ENCODE data around the gene PRKCA.

The PRKCA gene

DNA sequence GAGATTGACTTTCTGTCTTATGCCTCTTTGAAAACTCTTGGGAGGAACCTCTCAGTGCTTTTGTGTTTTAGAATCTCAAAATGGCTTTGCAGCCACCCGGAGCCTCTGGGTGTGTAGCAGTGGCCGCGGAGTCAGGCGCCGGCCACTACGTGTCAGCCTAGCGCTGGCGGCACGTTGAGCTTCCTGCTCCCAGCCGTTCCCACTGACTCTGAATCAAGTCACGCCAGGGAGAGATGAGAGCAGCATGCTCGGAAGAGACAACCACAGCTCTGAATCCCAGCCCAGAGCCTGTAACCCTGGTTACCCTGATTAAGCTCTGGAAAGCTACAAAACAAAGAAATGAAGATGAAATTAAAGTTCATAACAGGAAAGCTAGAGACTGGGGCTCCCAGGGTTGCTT lies 435.1 kb downstream of the PRKCA start:
- DNase-seq (ENCODE audit: low read depth, low spot score), result no peak

DNA sequence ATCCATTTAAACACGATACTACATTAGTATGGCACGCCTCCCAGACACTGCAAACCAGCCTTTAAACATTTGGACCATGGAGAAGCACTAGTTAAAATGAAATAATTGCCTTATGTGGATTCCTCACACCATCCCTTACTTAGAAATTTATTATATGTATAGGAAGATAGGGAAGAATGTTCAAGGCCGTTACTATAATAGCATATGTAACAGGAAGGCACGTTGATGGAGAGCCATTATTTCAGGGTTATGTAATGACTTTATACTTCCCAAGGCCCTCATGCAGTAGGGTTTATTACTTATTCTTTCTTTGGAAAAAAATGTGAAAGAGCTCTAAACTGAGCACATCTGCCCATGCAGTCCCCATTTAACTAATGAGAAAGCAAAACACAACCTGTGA lies 435.9 kb downstream of the PRKCA start:
- DNase-seq (ENCODE audit: low read depth, low spot score), result no peak

DNA sequence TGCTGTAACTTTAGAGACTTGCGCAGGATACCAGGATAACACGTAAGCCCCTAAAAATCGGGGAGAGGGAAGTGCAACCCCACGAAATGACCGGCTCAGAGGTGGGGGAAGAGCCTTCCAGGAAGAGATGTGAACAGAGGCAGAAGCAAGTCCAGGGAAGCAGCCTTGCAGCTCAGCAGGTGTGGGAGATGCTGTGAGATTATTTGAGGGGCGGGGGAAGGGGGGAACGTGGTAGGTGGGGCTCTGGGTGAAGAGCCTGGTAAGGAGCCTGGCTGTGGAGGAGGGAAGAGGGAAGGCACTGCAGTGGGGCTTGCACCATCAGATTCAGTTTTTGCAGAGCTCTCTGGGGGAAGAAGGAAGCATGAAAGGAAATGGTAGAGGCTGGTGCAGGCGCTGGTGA lies 437.1 kb downstream of the PRKCA start:
- no peak for DNase-seq (ENCODE audit: low read depth, low spot score)

DNA sequence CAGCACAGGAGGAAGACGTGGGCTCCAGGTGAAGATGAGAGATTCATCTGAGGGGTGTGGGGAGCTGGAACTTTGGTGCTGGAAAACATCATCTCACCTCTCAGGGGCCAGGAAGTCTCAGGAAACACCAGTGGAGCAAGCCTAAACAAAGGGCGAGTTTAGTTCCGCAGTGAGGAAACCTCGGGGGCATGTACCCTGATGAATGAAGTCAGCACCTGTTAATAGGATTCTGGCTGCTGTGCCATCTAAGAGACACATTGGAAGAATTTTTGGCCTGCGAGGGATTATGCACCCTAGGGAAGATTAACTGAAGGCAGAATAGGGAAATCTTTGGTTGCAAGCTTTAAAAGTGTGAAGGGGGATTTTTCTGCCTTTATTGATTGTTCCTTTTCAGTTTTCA lies 437.8 kb downstream of the PRKCA start:
- DNase-seq (ENCODE audit: low read depth, low spot score), result no peak

DNA sequence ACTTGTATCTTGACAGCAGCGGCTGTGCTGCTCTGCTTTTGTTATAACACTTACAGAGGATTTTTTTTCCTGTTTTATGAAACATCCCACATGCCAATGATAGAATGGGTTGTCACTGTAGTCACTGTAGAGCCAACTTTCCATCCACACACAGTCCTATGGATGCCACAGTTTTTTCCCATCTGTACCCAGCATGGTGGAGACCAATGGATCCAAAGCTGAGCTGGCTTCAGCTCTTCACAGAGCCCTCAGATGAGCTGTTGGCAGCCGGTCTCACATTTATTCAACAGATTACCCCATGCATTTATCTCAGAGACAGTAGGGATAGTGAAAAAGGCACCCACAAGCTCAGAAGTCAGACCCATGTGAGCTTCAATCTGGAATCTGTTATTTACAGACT lies 441.1 kb downstream of the PRKCA start:
- DNase-seq (ENCODE audit: low read depth, low spot score), result no peak

DNA sequence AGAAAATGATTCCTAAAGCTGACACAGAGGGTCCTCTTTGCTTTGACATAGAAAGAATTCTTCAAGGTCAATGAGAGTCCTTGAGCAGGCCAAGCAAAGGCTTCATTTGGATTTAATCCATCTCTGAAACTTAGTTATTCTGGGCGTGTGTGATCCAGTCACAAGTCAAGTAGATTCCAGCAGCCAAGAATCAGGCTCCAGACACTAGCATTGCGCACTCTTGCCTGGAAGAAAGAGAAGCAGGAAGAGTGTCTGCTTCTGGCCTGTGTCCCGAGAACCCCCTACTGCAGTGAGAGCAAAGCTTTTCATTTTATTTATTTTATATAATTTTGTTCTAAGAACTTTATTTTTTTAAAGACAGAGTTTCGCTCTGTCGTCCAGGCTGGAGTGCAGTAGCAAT lies 444.3 kb downstream of the PRKCA start:
- DNase-seq (ENCODE audit: low read depth, low spot score), result no peak

DNA sequence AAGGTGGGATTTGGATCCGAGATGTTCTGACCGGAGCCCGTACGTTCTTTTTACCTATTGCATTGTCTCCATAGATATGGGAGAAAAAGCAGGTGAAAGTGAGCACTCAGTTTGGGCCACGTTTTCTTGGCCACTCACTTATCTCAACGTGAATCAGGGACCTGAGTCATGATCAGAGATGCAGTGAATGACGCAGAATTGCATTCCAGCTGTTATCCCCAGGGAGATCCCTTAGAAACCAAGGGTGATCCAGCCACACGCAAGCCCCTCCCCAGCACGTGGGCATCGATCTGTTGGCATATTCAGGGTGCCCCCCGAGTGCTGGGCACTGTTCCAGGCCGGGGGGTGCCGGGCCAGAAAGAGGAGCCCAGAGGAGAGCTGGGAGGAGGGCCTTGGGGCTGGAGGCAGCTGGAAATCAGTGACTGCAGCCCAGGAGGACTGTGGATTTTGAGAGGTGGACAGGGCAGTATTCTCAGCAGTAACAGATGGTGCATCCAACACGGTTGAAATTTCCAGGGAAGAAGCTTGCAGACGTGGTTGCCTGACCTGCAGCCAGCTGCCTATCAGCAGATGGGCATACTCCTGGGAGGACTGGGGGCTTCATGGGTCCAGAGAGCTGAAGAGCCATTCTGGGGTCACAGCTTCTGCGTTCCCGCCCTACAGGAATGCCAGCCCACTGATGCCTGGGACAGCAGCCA lies 445.3 kb downstream of the PRKCA start:
- DNase-seq (ENCODE audit: low read depth, low spot score), result peak; percentile 15

DNA sequence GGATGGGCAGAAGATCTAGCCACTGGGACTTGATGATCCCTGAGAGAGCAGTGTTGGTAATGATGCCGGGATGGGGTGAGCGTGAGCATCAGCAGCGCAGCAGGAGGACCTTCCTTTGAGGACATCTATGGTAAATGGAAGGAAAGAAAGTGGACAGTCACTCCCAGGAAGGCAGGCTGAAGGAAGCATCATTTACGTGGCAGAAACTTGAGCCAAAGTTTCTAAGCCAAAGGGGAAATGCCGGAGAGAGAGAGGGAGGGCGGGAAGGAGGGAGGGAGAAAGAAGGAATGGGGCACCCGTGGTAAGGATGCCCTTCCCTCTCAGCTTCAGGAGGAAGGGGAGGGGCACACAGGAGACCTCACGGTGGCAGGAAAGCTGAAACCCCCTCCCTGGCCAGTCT lies 446.2 kb downstream of the PRKCA start:
- DNase-seq (ENCODE audit: low read depth, low spot score), result no peak

DNA sequence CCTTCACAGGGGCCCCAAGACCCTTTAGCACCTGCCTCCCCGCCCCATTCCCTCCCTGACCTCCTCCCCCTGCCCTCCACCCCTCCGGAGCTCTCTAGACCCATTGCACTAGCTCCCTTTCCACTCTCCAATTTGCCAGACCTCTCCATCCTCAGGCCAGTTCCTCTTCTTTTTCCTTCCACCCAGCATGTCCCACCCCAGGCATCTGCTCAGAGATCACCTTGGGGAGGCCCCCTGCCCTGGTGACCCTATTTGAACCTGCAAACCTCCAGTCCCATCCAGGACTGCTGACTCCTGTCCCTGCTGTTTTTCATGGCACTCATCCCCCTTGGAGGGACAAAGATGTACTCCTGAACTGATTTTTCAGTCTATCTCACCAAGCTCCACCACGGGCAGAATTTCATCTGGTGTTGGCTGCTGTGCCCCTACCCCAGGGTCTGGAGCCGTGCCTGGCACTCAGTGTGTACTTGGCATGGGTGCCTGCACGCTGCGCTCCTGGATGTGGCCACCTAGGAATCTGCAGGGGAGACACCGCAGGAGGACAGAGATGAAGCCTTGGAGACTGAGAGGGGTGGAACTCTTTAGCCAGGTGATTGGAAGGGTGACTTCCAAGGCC lies 446.9 kb downstream of the PRKCA start:
- DNase-seq (ENCODE audit: low read depth, low spot score), result no peak

DNA sequence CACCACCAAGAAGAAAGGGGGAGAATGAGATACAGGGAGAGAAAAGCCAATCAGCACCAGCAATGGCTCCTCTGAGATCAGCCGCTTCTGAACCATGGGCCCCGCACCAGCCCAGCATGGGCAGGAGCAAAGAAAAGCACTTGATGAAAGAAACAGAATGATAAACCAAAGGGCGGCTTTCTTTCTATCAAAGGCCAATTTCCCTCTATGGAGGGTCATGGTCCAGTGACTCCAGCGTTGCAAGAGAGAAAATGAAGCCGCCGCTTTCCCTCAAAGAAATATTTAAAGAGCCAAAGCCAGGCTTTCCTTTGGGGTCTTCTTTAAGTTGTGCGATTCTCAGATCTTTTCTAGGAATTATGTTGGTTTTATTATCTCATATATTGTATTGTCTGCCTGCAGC lies 447.7 kb downstream of the PRKCA start:
- no peak for DNase-seq (ENCODE audit: low read depth, low spot score)

DNA sequence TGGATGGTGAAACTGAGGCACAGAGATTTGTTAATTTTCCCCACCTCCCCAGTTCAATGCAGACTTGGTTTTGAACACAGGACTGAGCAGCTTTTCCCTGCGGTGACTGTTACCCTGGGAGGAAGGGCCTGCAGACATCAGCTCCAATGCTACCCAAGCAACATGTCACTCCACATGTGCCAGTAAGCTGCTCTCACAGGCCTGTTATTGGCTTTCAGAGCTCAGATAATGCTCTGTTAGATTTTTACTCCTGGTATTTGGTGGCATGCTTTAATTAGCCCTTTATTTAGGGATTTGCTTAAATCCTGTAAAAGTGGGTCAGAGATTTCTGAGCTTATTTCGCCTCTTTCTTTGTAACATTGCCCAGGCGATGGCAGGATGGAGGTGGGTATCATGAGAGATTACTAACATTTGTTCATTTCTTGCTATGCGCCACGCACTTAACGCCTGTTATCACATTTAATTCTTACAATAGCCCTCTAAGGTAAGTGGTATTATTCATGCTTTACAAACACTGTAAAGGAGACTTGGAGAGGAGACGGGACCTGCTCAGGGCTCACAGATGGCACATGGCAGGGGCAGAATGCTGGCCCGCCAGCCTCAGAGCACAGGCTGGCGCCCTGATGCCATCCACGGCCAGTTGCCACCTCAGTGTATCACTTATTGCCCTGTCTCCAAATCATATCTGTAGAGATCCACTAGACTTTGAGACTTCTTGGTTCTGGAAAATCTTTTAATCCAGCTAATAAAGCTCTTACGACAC lies 448.5 kb downstream of the PRKCA start:
- DNase-seq (ENCODE audit: low read depth, low spot score), result no peak

DNA sequence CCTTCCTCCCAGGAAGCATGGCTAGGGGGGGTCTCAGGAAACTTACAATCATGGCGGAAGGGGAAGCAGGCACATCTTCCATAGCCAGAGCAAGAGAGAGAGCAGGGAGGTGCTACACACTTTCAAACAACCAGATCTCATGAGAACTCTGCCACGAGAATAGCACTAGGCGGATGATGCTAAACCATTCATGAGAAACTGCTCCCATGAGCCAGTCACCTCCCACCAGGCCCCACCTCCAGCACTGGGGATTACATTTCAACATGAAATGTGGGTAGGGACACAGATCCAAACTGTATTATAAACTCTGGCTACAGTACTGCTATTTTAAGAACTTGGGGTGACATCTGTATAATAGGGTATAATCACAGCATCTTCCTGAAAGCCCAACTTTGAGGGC lies 449.4 kb downstream of the PRKCA start:
- DNase-seq (ENCODE audit: low read depth, low spot score), result no peak

DNA sequence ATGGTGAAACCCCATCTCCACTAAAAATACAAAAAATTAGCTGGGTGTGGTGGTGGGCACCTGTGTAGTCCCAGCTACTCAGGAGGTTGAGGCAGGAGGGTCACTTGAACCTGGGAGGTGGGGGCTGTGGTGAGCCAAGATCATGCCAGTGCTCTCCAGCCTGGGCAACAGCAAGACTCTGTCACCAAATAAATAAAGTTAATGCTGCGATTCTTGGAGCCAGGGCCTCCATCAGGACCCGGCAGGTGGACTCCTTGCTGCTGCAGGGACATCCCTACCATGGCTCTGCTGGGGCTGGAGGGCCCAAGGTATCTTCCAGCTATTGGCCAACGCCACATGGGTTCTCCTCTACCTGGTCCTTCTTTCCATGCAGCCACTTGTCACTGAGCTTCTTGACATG lies 450.0 kb downstream of the PRKCA start:
- no peak for DNase-seq (ENCODE audit: low read depth, low spot score)

DNA sequence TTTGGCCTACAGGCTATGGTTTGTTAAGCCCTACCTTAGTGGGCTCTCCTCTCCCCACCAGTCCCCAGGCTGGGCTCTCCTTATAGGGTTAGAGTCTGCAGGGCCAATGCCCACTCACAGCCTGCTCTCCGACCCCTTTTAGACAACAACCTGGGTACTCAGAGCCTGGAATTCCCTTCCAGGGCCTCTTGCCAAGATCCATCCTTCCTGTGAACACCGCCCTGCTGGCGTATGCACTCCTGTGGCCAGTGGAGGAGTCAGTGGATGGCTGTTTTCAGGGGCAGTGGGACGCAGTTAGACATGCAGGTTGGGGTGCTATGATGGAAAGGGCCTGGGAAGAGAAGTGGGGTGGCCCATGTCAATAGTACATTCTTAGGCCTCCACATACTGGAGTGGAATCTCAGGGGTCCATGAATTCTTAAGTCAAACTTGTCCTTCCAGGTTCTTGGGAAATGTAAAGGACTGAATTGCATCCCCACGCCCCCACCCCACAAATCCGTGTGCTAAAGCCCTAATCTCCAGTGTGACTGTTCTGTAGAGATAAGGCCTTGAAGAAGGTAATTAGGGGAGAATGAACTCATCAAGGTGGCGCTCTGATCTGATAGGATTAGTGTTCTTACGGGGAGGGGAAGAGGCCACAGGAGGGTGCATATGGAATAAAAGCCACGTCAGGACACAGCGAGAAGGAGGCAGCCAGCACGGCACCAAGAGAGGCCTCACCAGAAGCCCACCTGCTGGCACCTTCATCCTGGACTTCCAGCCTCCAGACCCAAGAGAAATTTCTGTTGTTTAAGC lies 450.9 kb downstream of the PRKCA start:
- DNase-seq (ENCODE audit: low read depth, low spot score), result no peak

DNA sequence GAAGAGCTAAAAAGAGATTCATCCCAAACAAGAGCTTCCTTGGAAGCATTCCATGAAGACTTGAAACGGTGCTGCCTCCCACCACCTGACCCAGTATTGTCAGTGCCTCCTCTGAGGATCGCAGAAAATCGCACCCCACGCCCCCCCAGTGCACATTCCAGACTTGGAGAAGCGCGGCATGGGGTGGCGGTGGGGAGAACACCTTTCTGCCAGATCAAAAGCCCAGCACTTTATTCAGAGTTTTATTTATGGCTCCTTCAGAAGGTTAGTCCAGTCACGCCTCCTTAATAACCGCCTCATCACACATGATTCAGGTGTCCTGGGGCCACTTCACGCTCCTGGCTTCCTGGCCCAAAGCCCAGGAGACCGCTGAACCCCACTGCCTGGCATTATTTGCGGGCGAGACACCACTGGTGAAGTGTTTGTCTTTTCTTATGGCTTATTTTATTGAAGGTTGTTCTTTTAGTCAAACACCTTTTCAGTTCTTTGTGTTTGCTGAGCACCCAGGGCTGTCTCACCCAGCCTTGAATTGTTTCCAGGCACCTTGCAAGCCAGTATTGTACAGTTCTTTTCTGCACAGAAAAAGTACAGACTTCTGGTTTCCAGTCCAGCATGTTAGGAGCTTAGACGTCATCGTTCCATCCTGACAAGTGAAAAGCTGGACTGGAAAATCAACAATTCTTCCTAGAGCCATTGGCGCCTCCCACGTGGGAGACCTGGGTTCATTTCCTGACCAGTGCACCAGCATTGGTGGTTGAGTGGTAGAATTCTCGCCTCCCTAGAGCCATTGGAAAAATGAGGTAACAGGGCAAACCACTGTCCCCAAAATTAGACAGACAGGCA lies 452.9 kb downstream of the PRKCA start:
- DNase-seq (ENCODE audit: low read depth, low spot score), result no peak

DNA sequence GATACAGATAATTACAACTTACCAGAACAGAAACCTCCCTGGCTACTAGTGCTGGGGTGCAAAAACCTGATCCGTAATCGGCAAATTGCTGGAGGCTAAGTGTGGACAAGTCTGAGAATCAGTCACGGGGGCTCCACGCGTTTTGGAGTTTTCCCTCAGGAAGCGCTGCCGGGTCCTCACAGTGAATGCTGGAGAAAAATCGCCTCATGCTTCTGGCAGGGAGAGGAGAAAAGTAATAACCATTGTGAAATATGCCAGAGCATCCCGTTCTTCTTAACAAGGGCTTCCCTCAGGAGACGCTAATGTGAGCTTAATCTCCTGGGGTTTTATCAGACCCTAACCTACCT lies 453.5 kb downstream of the PRKCA start:
- no peak for DNase-seq (ENCODE audit: low read depth, low spot score)

DNA sequence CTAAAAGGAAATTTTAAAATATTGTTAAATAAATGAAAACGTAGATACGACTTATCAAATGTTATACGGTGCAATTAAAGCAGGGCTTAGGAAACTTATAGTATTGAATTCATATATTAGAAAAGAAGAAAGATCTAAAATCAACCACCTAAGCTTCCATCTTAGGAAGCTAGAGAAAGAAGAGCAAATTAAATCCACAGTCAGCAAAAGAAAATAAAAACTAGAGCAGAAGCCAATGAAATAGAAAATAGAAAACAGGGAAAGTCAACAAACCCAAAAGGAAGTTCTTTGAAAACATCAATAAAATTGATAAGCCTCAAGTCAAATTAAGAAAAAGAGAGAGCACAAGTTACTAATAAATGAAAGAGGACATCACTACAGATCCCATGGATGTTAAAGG lies 457.9 kb downstream of the PRKCA start:
- DNase-seq (ENCODE audit: low read depth, low spot score), result no peak

DNA sequence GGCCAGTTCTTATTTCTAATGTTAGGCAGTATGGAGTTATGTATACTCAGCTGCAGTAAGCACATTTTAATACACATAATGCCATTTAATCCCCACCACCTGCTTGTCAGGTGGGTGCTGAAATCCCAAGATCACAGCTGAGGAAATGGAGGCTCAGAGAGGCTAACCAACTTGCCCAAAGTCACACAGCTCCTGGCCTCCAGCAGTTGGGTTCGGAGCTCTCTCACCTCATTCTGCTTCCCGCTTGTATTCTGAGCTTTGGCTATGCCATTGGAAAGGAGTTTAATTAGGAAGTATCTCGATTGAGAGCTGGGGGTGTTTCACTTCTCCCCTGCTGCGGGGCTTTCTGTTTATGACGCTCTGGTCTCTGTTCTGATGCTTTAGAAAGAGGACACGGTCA lies 459.9 kb downstream of the PRKCA start:
- DNase-seq (ENCODE audit: low read depth, low spot score), result no peak

DNA sequence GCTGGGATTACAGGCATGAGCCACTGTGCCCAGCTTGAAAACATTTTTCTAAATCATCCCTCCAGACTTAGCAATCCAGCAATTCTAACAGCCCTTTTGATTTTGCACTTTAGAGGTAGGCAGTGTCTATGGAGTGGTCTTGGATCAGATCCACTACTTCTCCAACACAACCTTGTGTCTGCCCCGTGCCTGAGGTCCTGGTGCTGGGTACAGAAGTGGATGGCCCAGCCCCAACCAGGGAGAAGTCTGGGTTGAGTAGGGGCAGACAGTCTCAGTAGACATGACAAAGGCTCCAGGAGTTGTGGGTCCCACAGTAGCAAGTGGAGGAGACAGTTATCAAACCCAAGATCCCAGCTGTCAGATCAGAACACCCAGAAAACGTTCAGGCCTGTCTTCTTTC lies 460.6 kb downstream of the PRKCA start:
- DNase-seq (ENCODE audit: low read depth, low spot score), result no peak

DNA sequence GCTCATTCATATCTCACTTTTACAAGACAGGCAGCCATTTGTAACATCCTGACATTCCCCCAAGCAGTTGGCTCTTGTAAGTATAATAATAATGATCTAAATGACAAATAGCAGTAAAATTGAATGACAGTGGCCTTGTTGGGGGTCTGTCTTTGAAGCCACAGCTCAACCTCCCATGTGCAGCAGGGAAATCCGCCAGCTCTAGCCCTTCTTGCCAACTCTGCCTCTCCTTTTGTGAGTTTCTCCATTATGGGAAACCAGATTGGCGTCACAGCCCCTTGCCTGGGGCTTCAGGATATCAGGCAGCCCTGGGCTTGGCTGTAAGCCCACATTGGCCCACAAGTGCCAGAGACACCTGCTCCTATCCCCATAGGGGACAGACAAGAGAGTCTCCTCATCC lies 462.1 kb downstream of the PRKCA start:
- DNase-seq (ENCODE audit: low read depth, low spot score), result no peak

DNA sequence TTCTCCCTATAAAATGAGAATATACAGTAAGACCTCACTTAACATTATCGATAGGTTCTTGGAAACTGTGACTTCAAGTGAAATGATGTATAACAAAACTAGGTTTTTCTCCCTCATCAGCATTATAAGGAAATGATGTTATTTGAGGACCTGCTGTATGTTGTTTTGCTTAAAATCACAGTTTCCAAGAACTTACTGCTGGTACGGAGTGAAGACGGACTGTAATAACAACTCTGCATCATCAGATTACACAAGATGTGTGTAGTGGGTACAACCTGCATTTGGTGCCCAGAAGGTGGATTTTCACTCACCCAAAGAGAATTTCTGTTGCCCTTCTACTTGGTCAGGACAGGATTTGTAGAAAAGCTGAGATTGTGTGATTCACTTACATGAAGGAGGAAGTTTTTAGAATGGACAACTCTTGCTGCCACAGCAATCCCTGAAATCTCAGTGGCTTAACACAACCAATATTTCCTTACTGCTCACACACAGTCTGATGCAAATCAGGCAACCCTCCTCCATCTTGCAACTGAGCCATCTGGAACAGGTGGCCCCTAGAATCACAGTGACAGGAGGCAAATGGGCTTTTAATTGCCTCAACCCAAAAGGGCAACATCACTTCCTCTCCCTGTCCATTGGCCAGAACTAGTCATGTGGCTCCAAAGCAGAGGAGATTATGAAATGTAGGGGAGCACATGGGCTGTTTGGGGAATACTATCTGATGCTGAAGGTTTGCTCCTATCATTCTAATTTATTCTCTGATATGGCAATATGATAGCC lies 464.9 kb downstream of the PRKCA start:
- DNase-seq (ENCODE audit: low read depth, low spot score), result no peak
